HEK293 (cell line): ENCODE measurements around the gene HK2.

Experiments used
- CTCF ChIP-seq: fragments of 450-650 bp; formaldehyde crosslinking; IDR thresholded peaks from 2 replicates; pipeline ENCODE4 v1.5.1; 2016; ENCODE audit warnings: missing biosample characterization, missing genetic modification characterization
- ZNF776 ChIP-seq: fragments of 450-650 bp; formaldehyde crosslinking; IDR thresholded peaks from 2 replicates; pipeline ENCODE4 v1.5.0; 2017; ENCODE audit warnings: missing biosample characterization, missing genetic modification characterization, borderline replicate concordance

GRCh38 chr2:74857725-74858124, 23.8 kb downstream of the HK2 start:
- TF ChIP-seq ZNF776 (tag by site-specific recombination) (no peak), CTCF (tag by site-specific recombination) (no peak)
